Keratinocyte (primary cell): Measurements from ENCODE around the gene ITGB2. TPM values are rescaled to one million over a fixed set of nuclear protein-coding genes. Genes with fewer than 3 reads are reported as not detected.

Source experiments
- DNase-seq: peaks from one replicate; pipeline ENCODE4 v3.0.0-alpha.2; 2011; ENCODE audit warnings: low read depth, missing footprints, low spot score
- FAIRE-seq: peaks from 2 replicates; lab custom pipeline; 2011; peaks lifted over from hg19 to GRCh38; lab: Jason Lieb, UNC
- H2AFZ ChIP-seq: 2 replicates; pipeline ENCODE4 v1.6.0; 2012; ENCODE audit warnings: low read length, control low read depth, inconsistent platforms; ENCODE audit not compliant: control insufficient read depth
- H3K27ac ChIP-seq: 2 replicates; pipeline ENCODE4 v1.5.1; 2011; ENCODE audit warnings: low read length; ENCODE audit not compliant: control insufficient read depth, insufficient read depth
- H3K27me3 ChIP-seq: 3 replicates; pipeline ENCODE4 v1.6.0; 2011; ENCODE audit warnings: low read length; ENCODE audit not compliant: control insufficient read depth, insufficient read depth; ENCODE audit errors: extremely low read depth
- H3K36me3 ChIP-seq, 2 experiments: 2 replicates in 1 of 2; 3 replicates in 1 of 2; pipeline ENCODE4 v1.5.1; 2011; ENCODE audit warnings: low read length in 2 of 2, mild to moderate bottlenecking in 1 of 2; ENCODE audit not compliant: control insufficient read depth in 2 of 2, insufficient read depth in 2 of 2; ENCODE audit errors: extremely low read depth in 1 of 2
- H3K4me1 ChIP-seq: 3 replicates; pipeline ENCODE4 v1.5.1; 2011; ENCODE audit warnings: low read length; ENCODE audit not compliant: control insufficient read depth, insufficient read depth; ENCODE audit errors: extremely low read depth
- H3K4me2 ChIP-seq: 3 replicates; pipeline ENCODE4 v1.6.0; 2011; ENCODE audit warnings: low read depth, low read length; ENCODE audit not compliant: control insufficient read depth, insufficient read depth; ENCODE audit errors: extremely low read depth
- H3K4me3 ChIP-seq, 3 experiments: fragments of 200-600 bp in 1 of 3; sonication (generic) in 1 of 3; 2 replicates in 2 of 3; 3 replicates in 1 of 3; pipeline ENCODE4 v1.5.1; 2011 to 2016; ENCODE audit warnings: low read length in 3 of 3, mild to moderate bottlenecking in 3 of 3, control low read depth in 2 of 3, inconsistent platforms in 1 of 3, low read depth in 1 of 3, mixed read lengths in 1 of 3, mixed run types in 1 of 3, moderate library complexity in 1 of 3; ENCODE audit not compliant: control insufficient read depth in 2 of 3, insufficient read depth in 2 of 3; ENCODE audit errors: extremely low read depth in 1 of 3
- H3K79me2 ChIP-seq: 2 replicates; pipeline ENCODE4 v1.6.0; 2012; ENCODE audit warnings: low read length; ENCODE audit not compliant: control insufficient read depth, insufficient read depth
- H3K9ac ChIP-seq: 3 replicates; pipeline ENCODE4 v1.6.0; 2011; ENCODE audit warnings: low read length; ENCODE audit not compliant: control insufficient read depth, insufficient read depth; ENCODE audit errors: extremely low read depth
- H3K9me1 ChIP-seq: 3 replicates; pipeline ENCODE4 v1.6.0; 2011; ENCODE audit warnings: low read length; ENCODE audit not compliant: control insufficient read depth, insufficient read depth; ENCODE audit errors: extremely low read depth
- H3K9me3 ChIP-seq: 2 replicates; pipeline ENCODE4 v1.5.1; 2012; ENCODE audit warnings: low read depth, low read length; ENCODE audit not compliant: control insufficient read depth
- H4K20me1 ChIP-seq: 3 replicates; pipeline ENCODE4 v1.6.0; 2011; ENCODE audit warnings: low read length; ENCODE audit not compliant: control insufficient read depth, insufficient read depth; ENCODE audit errors: extremely low read depth
- CTCF ChIP-seq, 3 experiments: IDR thresholded peaks in 1 of 3; conservative IDR thresholded peaks in 1 of 3; optimal IDR thresholded peaks in 1 of 3; 2 replicates in 2 of 3; 3 replicates in 1 of 3; pipeline versions ENCODE3 to v1.5.1; 2011; ENCODE audit warnings: low read length in 3 of 3, mild to moderate bottlenecking in 3 of 3, moderate library complexity in 2 of 3, control low read depth in 1 of 3, inconsistent platforms in 1 of 3; ENCODE audit not compliant: insufficient read depth in 2 of 3; ENCODE audit errors: extremely low read depth in 1 of 3
- EZH2 ChIP-seq: IDR thresholded peaks from one replicate; pipeline ENCODE4 v1.6.1; 2012; ENCODE audit warnings: inconsistent platforms, mild to moderate bottlenecking, low read length, moderate library complexity
- dilution Hi-C: fragments of 300-500 bp; cut with MboI; formaldehyde crosslinking; loops from one replicate; pipeline ENCODE4 v1.7.0; 2020; ENCODE audit warnings: low sequenced_read_pairs; ENCODE audit not compliant: extremely low pct_ligation_motif_present
- polyA plus RNA-seq, 5 experiments: library from polyadenylated mRNA; depleted of rRNA in 3 of 5; stranded (reverse) in 3 of 5; stranded (forward) in 1 of 5; unstranded in 1 of 5; fragments of >200 nt; gene quantifications; 1 replicate in 1 of 5; 2 replicates in 3 of 5; 3 replicates in 1 of 5; pipeline versions ENCODE4 v1.2.1 to v1.2.3, GENCODE V29; 2011 to 2012; ENCODE audit warnings: missing spikeins in 2 of 5, low read depth in 1 of 5, low replicate concordance in 1 of 5

Gene ITGB2
- polyA plus RNA-seq, 1 donor (not counting 4 experiments of a cell fraction or from before 2014, with no cell fraction given): 0.55 TPM

- no peak overlapping the region for H3K9ac ChIP-seq
- dilution Hi-C loops: no loop called here
- H3K27ac ChIP-seq: no peak overlapping the region
- TF ChIP-seq EZH2: no peak
- no peak for TF ChIP-seq CTCF (optimal IDR thresholded peaks at IDR 0.05 in 1 of 3, IDR thresholded peaks at IDR 0.05 in 1 of 3, conservative IDR thresholded peaks at IDR 0.05 in 1 of 3; ENCODE audit: extremely low read depth in 1 of 3, insufficient read depth in 2 of 3, low read length in 3 of 3)
- no peaks in the 10 kb centered on the region for H3K79me2 ChIP-seq
- no peak overlapping the region for H2AFZ ChIP-seq
- H4K20me1 ChIP-seq: no peaks in the 10 kb centered on the region
- H3K27me3 ChIP-seq: peaks cover 37% of the 10 kb centered on the region
- DNase-seq (no peak), FAIRE-seq (no peak)
- H3K4me3 ChIP-seq: no peak overlapping the region
- H3K9me1 ChIP-seq: no peaks in the 10 kb centered on the region
- peaks cover 27% of the 10 kb centered on the region for H3K4me1 ChIP-seq
- no peaks in the 10 kb centered on the region for H3K9me3 ChIP-seq
- no peaks in the 10 kb centered on the region for H3K36me3 ChIP-seq
- no peak overlapping the region for H3K4me2 ChIP-seq
These were observed 36.6 kb downstream of the ITGB2 start for GRCh38 chr21:44884097-44884496.

GRCh38 chr21:44883250-44883649 is 37.4 kb downstream of the ITGB2 start:
- Histone ChIP-seq H3K27me3 (peaks cover 28% of the 10 kb centered on the region), H3K4me2 (no peak overlapping the region), H3K4me1 (peaks cover 29% of the 10 kb centered on the region), H3K9me3 (no peaks in the 10 kb centered on the region), H3K79me2 (no peaks in the 10 kb centered on the region), H4K20me1 (no peaks in the 10 kb centered on the region), H3K4me3 (no peak overlapping the region), H3K9ac (no peak overlapping the region), H3K36me3 (no peaks in the 10 kb centered on the region), H3K27ac (no peak overlapping the region), H2AFZ (no peak overlapping the region), H3K9me1 (no peaks in the 10 kb centered on the region)
- no peak for FAIRE-seq
- no peak for DNase-seq
- no peak for TF ChIP-seq CTCF (optimal IDR thresholded peaks at IDR 0.05 in 1 of 3, IDR thresholded peaks at IDR 0.05 in 1 of 3, conservative IDR thresholded peaks at IDR 0.05 in 1 of 3; ENCODE audit: extremely low read depth in 1 of 3, insufficient read depth in 2 of 3, low read length in 3 of 3)
- dilution Hi-C loops: no loop called here
